Hematopoietic multipotent progenitor cell (in vitro differentiated cells): ENCODE measurements around the gene ZFYVE27. TPM values are rescaled to one million over a fixed set of nuclear protein-coding genes. Genes with fewer than 3 reads are reported as not detected.

Source experiments
- DNase-seq, 3 donors: peaks; one replicate each; pipeline ENCODE4 v3.0.0-alpha.2; 2011 to 2015; ENCODE audit warnings: low read depth in 2 of 3, low spot score in 2 of 3
- total RNA-seq: library from RNA; depleted of rRNA; stranded (reverse); fragments of >200 nt; gene quantifications from one replicate; pipeline ENCODE4 v1.2.3, GENCODE V29; 2012

Gene ZFYVE27
- total RNA-seq, 1 donor: 35.3 TPM

GRCh38 chr10:97743169-97743943 is 6.4 kb downstream of the ZFYVE27 start:
- no peak for DNase-seq

GRCh38 chr10:97744405-97745035 is 7.6 kb downstream of the ZFYVE27 start:
- no peak for DNase-seq

- DNase-seq: no peak
Observed at GRCh38 chr10:97747573-97747972, 10.6 kb downstream of the ZFYVE27 start.

- DNase-seq: no peak
Observed at GRCh38 chr10:97748116-97748515, 11.2 kb downstream of the ZFYVE27 start.

- DNase-seq: no peak
Observed at GRCh38 chr10:97752956-97753355, 16.0 kb downstream of the ZFYVE27 start.

GRCh38 chr10:97754726-97755125 is 17.8 kb downstream of the ZFYVE27 start:
- DNase-seq: no peak

GRCh38 chr10:97755718-97756117 is 18.8 kb downstream of the ZFYVE27 start:
- DNase-seq: no peak

GRCh38 chr10:97757471-97757870 is 20.5 kb downstream of the ZFYVE27 start:
- no peak for DNase-seq

- peak in 2 of 3 donors; percentile 40 to 63 for DNase-seq
Observed at GRCh38 chr10:97759158-97759887, 22.4 kb downstream of the ZFYVE27 start.

- DNase-seq: no peak
Observed at GRCh38 chr10:97759946-97760345, 23.0 kb downstream of the ZFYVE27 start.

GRCh38 chr10:97760461-97761257 is 23.7 kb downstream of the ZFYVE27 start:
- no peak for DNase-seq

GRCh38 chr10:97761331-97761865 is 24.5 kb downstream of the ZFYVE27 start:
- no peak for DNase-seq

GRCh38 chr10:97762056-97762455 is 25.1 kb downstream of the ZFYVE27 start:
- no peak for DNase-seq

- no peak for DNase-seq
Observed at GRCh38 chr10:97762816-97763215, 25.9 kb downstream of the ZFYVE27 start.

- no peak for DNase-seq
Observed at GRCh38 chr10:97763411-97763810, 26.5 kb downstream of the ZFYVE27 start.

- DNase-seq: no peak
Observed at GRCh38 chr10:97763947-97764346, 27.0 kb downstream of the ZFYVE27 start.

- no peak for DNase-seq
Observed at GRCh38 chr10:97764519-97764931, 27.6 kb downstream of the ZFYVE27 start.

- no peak for DNase-seq
Observed at GRCh38 chr10:97765201-97765600, 28.3 kb downstream of the ZFYVE27 start.

- DNase-seq: no peak
Observed at GRCh38 chr10:97766106-97766810, 29.3 kb downstream of the ZFYVE27 start.
